Right lobe of liver (tissue), 6 donors: Measurements from ENCODE around the gene PPP1R36. TPM values are rescaled to one million over a fixed set of nuclear protein-coding genes. Genes with fewer than 3 reads are reported as not detected.
"Not testable (repeated sequence)": the region's sequence is repeated elsewhere in the genome, so short reads cannot be mapped to it uniquely, and the experiment has no call there.

Experiments
- ATAC-seq, 4 donors: fragments of 200-7000 bp; cut with Tn5 transposase; one replicate each; pipeline ENCODE4 v1.9.1; 2020; ENCODE audit warnings: mild to moderate bottlenecking in 4 of 4, moderate library complexity in 4 of 4
- DNase-seq, 3 donors: peaks; one replicate each; pipeline ENCODE4 v3.0.0-alpha.2; 2020
- H3K27ac ChIP-seq, 3 donors: fragments of 200-600 bp; one replicate each; pipeline ENCODE4 v1.8.0; 2022
- H3K27me3 ChIP-seq, 2 donors: fragments of 200-600 bp; one replicate each; pipeline ENCODE4 v1.8.0; 2022
- H3K36me3 ChIP-seq, 4 donors: fragments of 200-600 bp; sonication (generic) in 1 of 4; one replicate each; pipeline versions ENCODE4 v1.5.1 to v1.8.0; 2017 to 2022; ENCODE audit warnings: control low read depth in 1 of 4
- H3K4me1 ChIP-seq, 4 donors: fragments of 200-600 bp; sonication (generic) in 1 of 4; one replicate each; pipeline versions ENCODE4 v1.5.1 to v1.8.0; 2017 to 2022; ENCODE audit warnings: control low read depth in 1 of 4
- H3K4me3 ChIP-seq, 3 donors: fragments of 200-600 bp; one replicate each; pipeline ENCODE4 v1.8.0; 2022
- H3K9me3 ChIP-seq, 4 donors: fragments of 200-600 bp; sonication (generic) in 1 of 4; one replicate each; pipeline versions ENCODE4 v1.5.1 to v1.8.0; 2017 to 2022; ENCODE audit warnings: control low read depth in 1 of 4
- CTCF ChIP-seq, 4 donors: fragments of 200-600 bp in 3 of 4; fragments of 450-650 bp in 1 of 4; IDR thresholded peaks; one replicate each; pipeline versions ENCODE4 v1.5.1 to v1.8.0; 2016 to 2022; ENCODE audit warnings: antibody characterized with exemption in 4 of 4, mild to moderate bottlenecking in 2 of 4
- POLR2A ChIP-seq: fragments of 450-650 bp; IDR thresholded peaks from one replicate; pipeline ENCODE4 v1.6.1; 2017; ENCODE audit warnings: antibody characterized with exemption, mild to moderate bottlenecking
- WGBS: methylation state at CpG from one replicate; pipeline ENCODE4 v1.1.6; 2018; ENCODE audit warnings: low coverage, low lambda C conversion rate; ENCODE audit not compliant: insufficient coverage; ENCODE audit errors: missing lambda C conversion rate; 5-methylcytosine and 5-hydroxymethylcytosine counted together
- intact Hi-C, 2 donors: fragments of 100-400 bp; cut with DNase I; formaldehyde crosslinking; loops; one replicate each; pipeline versions ENCODE4 v1.11.2 to v1.14.1; 2022
- total RNA-seq, 6 experiments: library from RNA; depleted of rRNA in 2 of 6; stranded (reverse); fragments of >200 nt in 2 of 6; fragmentation: NEBNext Ultra II Directional in 3 of 6; extraction: Animal tissue kit (Norgen Biotek cat#: 25700) in 3 of 6; gene quantifications; one replicate each; pipeline versions ENCODE4 v1.1.0 to v1.2.4, GENCODE V29; 2016 to 2023
- donor health status: DM: no; HTN: yes; CAD: no.
- donor health status: DM: no; HTN: no; CAD: no.
- donor health status: DM: no; HTN: no; CAD: no.
- donor health status: DM: no; HTN: yes; CAD: no.
- donor health status: DM: no; HTN: yes; CAD: no.

Gene PPP1R36
- total RNA-seq, 6 experiments from 2014 or later: 0.16 to 0.40 TPM; not detected in 4

GRCh38 chr14:64516969-64517368 is 32.8 kb upstream of the PPP1R36 start:
- H3K4me1 ChIP-seq: peaks cover 0 to 5% (median 0%) of the 10 kb centered on the region in 4 donors
- no peak overlapping the region for H3K4me3 ChIP-seq
- no peak for DNase-seq
- WGBS: 82% methylated on average over 1 of the region's 1 CpG
- no peaks in the 10 kb centered on the region for H3K9me3 ChIP-seq
- H3K36me3 ChIP-seq: peaks cover 0 to 5% (median 1%) of the 10 kb centered on the region in 4 donors
- no peak for TF ChIP-seq POLR2A
- no peak for TF ChIP-seq CTCF (IDR thresholded peaks at IDR 0.05)
- ATAC-seq: no peak
- H3K27ac ChIP-seq: no peak overlapping the region
- no peaks in the 10 kb centered on the region for H3K27me3 ChIP-seq
- intact Hi-C loops: no loop called here

DNA sequence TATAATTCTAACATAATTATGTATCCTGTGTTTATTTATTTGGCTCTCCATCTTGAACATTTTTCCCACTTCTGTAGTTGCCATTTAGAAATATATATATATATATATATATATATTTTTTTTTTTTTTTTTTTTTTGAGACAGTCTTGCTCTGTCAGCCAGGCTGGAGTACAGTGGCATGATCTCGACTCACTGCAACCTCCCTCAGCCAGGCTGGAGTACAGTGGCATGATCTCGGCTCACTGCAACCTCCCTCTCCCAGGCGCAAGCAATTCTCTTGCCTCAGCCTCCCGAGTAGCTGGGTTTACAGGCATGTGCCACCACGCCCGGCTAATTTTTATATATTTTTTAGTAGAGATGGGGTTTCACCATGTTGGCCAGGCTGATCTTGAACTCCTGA is 32.1 kb upstream of the PPP1R36 start:
- 86% methylated on average over 1 of the region's 6 CpGs for WGBS
- intact Hi-C loops, H3K9me3 ChIP-seq, H3K27ac ChIP-seq, ATAC-seq, H3K4me3 ChIP-seq, H3K27me3 ChIP-seq, H3K4me1 ChIP-seq, DNase-seq: not testable (repeated sequence)
- H3K36me3 ChIP-seq: peaks cover 0 to 12% (median 5%) of the 10 kb centered on the region in 4 donors

- H3K9me3 ChIP-seq: no peaks in the 10 kb centered on the region
- no peak overlapping the region for H3K27ac ChIP-seq
- TF ChIP-seq POLR2A: no peak
- TF ChIP-seq CTCF (IDR thresholded peaks at IDR 0.05): no peak
- peaks cover 0 to 18% (median 6%) of the 10 kb centered on the region in 4 donors for H3K36me3 ChIP-seq
- 93% methylated on average over 4 of the region's 4 CpGs for WGBS
- no peak overlapping the region for H3K4me3 ChIP-seq
- peaks cover 0 to 5% (median 0%) of the 10 kb centered on the region in 4 donors for H3K4me1 ChIP-seq
- H3K27me3 ChIP-seq: no peaks in the 10 kb centered on the region
- no peak for ATAC-seq
- intact Hi-C loops: no loop called here
- no peak for DNase-seq
Measured at GRCh38 chr14:64518229-64518628, 31.5 kb upstream of the PPP1R36 start.

DNA sequence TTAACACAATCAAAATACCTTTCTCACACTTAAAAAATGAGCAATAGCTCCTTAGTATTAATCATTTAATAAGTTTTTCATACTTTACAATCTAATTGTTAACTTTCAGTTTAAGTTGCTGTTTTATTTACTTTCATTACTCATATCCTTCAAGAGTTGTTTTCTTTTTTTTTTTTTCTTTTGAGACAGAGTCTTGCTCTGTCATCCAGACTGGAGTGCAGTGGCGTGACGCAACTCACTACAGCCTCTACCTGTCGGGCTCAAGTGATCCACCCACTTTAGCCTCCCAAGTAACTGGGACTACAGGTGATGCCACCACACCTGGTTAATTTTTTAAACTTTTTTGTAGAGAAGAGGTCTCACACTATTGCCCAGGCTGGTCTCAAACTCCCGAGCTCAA is 29.1 kb upstream of the PPP1R36 start:
- ATAC-seq (no peak), DNase-seq (no peak)
- no peaks in the 10 kb centered on the region for H3K27me3 ChIP-seq
- intact Hi-C loops: no loop called here
- no peak overlapping the region for H3K4me3 ChIP-seq
- peaks cover 0 to 18% (median 6%) of the 10 kb centered on the region in 4 donors for H3K36me3 ChIP-seq
- H3K9me3 ChIP-seq: no peaks in the 10 kb centered on the region
- no peak overlapping the region for H3K27ac ChIP-seq
- H3K4me1 ChIP-seq: no peaks in the 10 kb centered on the region
- 91% methylated on average over 4 of the region's 4 CpGs for WGBS
- TF ChIP-seq POLR2A (no peak), CTCF (IDR thresholded peaks at IDR 0.05) (no peak)

- intact Hi-C loops: no loop called here
- TF ChIP-seq POLR2A (no peak), CTCF (IDR thresholded peaks at IDR 0.05) (no peak)
- ATAC-seq: no peak
- Histone ChIP-seq H3K4me3 (no peak overlapping the region), H3K9me3 (no peaks in the 10 kb centered on the region), H3K36me3 (peaks cover 0 to 18% (median 6%) of the 10 kb centered on the region in 4 donors), H3K27me3 (no peaks in the 10 kb centered on the region), H3K4me1 (no peaks in the 10 kb centered on the region), H3K27ac (no peak overlapping the region)
- no peak for DNase-seq
- WGBS: 69% methylated on average over 9 of the region's 9 CpGs
Measured at GRCh38 chr14:64522591-64523355, 27.0 kb upstream of the PPP1R36 start.
